ENCODE results near the gene LAMA5.
A peak's percentile ranks its signal among the peaks of the same experiment; 100 is the strongest.

Gene LAMA5

DNA sequence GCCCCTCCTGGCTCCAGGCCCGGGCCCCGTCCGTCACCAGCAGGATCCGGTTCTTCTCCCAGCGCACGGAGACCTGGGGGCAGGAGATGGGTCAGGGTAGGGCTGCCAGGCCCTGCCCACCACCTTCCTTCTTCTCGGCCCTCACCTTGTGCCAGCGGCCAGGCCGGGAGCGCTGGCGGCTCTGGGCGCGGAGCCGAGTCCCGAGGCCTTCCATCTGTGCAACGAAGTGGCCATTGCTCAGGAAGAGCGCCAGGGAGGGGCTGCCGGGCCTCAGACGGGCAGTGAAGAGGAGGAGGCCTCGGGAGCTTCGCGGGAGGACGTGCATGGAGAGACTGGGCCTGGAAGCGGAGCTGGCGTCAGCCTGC lies 56.4 kb downstream of the LAMA5 start:
- no peak for DNase-seq

DNA sequence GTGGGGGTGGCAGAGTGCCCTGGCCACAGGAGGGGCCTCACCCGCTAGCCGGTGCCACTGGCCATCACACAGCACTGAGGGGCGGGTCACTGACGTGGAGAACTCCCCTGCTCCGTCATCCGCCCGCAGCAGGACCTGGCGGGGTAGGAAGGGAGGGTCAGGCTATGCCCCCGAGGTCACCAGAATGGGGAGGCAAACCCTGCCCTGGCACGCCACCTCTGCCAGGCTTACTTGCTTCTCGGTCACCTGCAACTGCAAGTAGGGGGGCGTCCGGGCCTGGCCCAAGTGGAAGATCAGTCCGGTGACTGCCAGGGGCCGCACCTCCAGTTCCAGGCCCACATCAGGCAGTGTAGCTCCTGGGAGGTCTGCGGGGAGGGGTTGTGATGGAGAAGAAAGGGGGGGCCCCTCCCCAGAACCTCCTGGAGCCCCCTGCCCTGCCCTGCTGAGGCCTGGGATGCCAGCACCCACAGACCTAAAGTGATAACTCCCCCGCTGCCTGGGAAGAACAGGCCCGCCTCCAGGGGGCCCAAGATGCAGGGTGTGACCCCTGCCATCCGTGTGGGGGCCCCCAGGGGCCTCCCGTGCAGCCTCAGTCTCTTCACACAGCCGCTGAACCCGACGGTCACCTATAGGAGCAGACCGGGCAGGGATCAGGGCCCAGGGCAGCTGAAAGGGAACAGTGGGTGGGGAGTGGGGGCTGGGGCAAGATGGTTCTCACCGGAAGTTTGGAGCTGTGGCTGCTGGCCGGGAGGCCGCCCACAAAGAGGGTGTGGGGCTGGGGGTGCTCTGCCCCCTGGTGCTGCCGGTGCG lies 57.0 kb downstream of the LAMA5 start:
- no peak for DNase-seq

DNA sequence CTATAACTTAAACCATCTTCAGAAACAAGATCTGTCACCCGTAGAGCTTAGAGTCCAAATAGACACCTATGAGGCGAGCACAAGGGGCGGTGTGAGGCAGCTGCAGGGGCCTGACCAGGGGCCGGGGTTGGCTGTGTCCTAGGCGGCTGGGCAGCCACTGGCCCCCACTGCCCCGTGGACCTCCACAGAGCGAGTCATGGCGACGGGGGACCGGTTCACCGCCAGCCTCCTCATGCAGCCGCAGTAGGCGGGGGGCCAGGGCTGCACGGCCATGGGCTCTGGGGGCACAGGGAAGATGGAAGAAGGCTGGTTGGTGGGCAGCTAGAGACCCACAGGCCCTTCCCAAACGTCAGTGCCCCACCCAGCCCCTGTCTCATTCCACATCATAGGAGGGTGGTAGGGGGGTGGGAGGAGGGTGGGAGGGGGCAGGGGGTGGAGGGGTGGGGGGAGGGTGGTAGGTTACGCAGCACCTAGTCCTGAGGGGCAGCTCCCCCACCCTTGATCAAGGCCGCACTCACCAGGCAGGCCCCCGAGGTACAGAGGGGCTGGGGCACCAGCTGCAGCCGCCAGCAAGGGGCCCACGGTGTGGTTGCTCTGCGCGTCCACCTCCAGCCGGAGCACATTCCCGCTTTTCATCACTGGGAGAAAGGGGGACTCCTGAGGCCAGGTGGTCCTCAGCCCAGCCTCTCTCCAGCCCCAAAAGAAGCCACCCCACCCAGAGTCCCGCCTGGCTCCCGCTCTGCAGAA lies 57.7 kb downstream of the LAMA5 start:
- DNase-seq: no peak

DNA sequence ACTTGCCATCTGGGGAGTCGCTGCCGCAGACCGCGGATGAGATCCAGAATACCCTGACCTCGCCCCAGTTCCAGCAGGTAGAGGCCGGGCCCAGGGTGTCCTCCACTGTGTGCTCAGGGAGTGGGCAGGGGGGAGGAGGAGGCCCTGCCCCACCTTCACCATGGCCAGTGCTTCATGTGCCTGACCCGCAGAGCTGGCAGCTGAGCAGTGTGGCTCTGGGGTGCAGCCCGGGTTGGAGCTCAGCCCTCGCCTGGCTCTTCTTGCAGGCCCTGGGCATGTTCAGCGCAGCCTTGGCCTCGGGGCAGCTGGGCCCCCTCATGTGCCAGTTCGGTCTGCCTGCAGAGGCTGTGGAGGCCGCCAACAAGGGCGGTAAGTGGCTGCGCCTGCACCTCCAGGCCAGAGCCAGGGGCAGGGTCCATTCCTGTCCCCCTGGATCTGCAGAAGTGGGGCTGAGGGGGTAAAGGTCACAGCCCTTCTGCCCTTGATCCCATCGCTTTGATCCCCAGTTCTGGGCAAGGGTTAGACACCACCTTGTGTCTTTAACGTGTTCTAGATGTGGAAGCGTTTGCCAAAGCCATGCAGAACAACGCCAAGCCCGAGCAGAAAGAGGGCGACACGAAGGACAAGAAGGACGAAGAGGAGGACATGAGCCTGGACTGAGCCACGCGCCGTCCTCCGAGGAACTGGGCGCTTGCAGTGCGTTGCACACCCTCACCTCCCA lies 58.9 kb downstream of the LAMA5 start:
- no peak for DNase-seq

DNA sequence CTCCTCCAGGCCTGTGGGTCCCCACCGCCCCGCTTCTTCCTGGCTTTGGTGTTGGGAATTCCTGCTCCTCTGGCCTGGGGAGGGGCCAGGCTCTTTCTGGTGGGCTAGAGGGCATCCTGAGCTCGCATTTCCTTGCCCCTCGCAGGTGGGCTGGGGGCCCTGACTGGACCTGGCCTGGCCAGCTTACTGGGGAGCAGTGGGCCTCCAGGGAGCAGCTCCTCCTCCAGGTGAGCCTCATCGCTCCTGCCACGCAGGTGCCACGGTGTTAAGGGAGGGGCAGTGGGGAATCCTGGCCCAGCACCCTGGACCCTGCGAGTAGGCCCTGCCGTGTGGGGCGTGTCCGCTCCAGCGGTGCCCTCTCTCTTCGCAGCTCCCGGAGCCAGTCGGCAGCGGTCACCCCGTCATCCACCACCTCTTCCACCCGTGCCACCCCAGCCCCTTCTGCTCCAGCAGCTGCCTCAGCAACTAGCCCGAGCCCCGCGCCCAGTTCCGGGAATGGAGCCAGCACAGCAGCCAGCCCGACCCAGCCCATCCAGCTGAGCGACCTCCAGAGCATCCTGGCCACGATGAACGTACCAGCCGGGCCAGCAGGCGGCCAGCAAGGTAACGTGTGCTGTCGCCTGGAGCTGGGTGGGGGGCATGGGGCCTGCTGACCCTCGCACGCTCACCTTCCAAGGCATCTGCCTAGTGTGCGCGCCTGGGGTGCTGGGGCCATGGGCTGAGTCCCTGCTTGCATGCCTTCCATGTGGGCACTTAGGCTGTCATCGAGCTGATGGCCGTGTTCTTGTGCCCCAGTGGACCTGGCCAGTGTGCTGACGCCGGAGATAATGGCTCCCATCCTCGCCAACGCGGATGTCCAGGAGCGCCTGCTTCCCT lies 59.6 kb downstream of the LAMA5 start:
- no peak for DNase-seq

GRCh38 chr20:62306414-62307187 lies 60.5 kb downstream of the LAMA5 start:
- no peak for DNase-seq

DNA sequence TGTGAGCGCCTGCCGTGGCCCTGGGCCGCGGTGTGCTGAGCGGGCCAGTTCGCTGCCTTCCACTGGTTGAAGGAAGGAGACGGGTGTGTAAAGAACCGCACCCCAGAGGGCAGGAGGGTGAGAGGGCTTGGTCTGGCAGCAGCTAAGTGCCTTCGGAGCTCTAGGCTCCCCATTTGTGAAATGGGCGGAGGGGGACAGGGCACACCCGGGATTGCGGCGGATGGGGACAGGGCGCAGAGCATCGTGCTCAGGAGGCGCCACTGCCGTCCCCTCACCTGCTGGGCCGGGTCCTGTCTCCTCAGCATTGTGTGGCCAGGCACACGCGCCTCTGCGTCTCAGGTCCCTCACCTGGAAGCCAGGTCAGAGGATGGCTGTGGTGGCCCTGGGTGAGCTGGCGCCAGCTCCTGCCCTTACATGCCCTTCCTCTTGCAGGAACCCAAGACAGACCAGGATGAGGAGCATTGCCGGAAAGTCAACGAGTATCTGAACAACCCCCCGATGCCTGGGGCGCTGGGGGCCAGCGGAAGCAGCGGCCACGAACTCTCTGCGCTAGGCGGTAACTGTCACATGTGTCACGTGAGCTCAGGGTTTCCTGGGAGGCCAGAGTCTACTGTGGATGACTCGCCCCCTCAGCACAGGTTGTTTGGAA lies 61.2 kb downstream of the LAMA5 start:
- no peak for DNase-seq

- no peak for DNase-seq
Measured at GRCh38 chr20:62305149-62305764, 61.9 kb downstream of the LAMA5 start.

- DNase-seq: no peak
Measured at GRCh38 chr20:62304331-62305148, 62.6 kb downstream of the LAMA5 start.

DNA sequence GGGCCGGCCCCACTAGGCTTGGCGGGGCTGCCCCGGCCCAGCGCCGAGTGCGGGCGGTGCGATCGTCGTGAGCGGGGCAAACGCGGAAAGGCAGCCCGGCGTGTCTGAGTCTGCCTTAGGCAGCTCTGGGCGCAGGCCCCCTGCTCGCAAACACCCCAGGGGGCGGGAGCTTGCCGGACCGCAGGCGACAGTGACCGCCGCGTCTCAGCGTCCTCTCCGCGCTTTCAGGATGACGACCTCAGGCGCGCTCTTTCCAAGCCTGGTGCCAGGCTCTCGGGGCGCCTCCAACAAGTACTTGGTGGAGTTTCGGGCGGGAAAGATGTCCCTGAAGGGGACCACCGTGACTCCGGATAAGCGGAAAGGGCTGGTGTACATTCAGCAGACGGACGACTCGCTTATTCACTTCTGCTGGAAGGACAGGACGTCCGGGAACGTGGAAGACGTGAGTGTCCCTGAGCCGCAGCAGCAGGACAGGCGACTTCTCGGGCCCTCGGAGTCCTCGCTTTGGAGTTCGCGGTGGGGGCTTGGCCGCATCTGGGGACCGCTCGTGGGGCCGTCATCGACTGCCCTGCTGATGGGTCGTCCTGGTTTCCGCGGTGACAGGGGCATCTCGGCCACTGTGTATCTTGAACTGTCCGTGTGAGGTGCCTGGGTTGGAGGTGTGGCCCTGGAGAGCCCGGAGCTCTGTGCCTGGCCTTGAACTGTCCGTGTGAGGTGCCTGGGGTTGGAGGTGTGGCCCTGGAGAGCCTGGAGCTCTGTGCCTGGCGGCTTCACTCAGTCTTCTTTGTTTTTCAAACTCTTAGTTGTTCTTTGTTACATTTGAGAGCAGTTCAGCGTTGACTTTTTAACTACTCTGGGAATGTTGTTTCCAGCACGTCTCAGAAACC lies 63.5 kb downstream of the LAMA5 start:
- DNase-seq: no peak

DNA sequence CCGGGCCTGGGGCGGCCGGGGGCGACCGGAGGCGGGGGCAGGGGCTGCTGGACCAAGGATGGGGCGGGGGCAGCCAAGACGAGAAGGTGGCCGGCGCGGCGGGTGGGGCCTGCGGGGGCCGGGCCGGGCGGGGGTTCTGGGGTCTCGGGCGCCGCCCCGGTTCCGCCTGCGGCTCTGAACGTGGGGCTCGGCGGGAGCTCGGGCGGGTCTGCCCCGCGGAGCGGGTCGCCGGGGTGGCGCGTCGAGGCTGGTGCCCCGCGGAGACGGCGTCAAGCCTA lies 64.1 kb downstream of the LAMA5 start:
- no peak for DNase-seq

DNA sequence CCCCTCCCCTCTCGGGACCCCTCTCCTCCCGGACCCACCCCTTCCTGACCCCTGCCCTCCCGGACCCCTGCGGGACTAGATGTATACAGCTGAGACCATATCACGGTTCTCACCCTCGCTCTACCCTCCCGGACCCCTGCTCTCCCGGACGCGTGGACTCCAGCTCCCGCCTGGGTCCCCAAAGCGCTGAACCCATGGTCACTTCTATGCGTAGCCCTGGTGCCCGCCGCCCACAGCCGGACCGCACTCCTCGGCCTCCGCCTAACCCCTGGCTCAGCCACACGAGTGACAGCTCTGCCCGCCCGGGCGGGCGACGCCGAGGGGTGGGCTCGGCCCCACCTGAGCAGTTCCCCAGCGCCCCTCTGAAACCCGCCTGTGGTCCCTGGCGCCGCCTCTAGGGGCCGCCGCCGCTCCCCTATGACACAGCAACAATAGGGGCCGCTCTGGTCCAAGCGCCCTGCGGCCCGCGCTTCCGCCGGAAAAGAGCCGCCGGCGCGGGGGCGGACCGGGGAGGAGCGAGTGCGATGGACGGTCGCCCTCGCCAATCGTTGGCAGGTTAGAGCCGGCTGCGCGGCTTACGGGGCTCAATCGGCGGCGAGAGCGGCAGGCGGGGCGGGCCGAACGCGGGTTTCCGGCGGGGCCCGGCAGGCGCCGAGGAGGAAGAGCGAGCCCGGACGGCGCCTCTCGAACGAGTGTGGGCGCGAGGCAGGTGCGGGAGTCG lies 64.6 kb downstream of the LAMA5 start, which contains the start of gene ADRM1:
Gene ADRM1, plus strand, starts transcription at position 657 of the 721 bp plus-strand sequence. CDS start 572 bp downstream, outside the sequence.
- DNase-seq: peak; percentile 96

GRCh38 chr20:62301773-62302340 lies 65.3 kb downstream of the LAMA5 start:
- DNase-seq: peak; percentile 94

- DNase-seq: no peak
Measured at GRCh38 chr20:62301111-62301668, 65.9 kb downstream of the LAMA5 start.

DNA sequence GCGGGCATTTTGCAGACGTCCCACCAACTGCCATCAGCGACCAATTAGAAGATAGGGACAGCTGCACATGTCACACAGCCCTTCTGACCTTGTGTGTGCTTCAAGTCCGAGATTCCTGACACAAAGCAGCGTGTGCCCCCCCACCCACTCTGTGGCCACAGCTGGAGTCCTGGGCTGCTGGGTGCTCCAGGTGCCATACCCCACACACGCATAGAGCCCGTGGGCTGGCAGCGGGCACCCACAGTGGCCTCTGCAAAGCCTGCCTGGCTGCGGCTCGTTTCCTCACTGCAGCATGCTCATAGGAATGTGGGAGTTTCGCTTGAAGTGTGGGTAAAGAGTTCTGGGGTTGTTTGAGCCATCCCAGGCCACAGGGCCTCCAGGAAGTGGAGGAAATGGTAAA lies 66.8 kb downstream of the LAMA5 start:
- DNase-seq: no peak

DNA sequence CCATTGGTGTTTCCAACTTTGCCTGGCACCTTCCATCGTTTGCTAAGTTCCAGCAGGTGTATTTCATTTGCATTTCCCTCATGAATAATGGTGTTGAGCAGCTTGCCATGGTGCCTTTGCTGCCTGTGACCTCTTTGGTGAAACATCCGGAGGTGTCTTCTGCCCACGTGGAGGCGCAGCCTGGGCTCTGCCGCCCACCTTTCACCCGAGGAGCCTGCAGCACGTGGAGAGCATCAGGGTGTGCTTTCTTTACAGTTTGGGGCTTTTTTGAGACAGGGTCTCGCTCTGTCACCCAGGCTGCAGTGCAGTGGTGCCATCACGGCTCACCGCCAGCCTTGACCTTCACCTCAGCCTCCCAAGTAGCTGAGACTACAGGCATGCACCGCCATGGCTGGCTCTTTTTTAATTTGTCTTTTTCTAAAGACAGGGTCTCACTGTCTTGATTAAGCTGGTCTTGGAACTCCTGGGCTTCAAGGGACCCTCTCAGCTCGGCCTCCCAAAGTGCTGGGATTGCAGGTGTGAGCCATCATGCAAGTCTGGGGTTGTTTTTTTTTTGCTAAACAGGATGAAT lies 67.4 kb downstream of the LAMA5 start:
- DNase-seq: no peak

- DNase-seq: no peak
Measured at GRCh38 chr20:62298577-62299249, 68.4 kb downstream of the LAMA5 start.
